Immature natural killer cell (primary cell): ENCODE data around the gene DPP9. TPM values are rescaled to one million over a fixed set of nuclear protein-coding genes. Genes with fewer than 3 reads are reported as not detected.
A peak's percentile ranks its signal among the peaks of the same experiment; 100 is the strongest.

Source experiments
- DNase-seq, 3 donors: peaks; one replicate each; pipeline ENCODE4 v3.0.0; 2022; ENCODE audit warnings: mixed read lengths in 1 of 3
- H3K27ac Mint-ChIP-seq, 6 donors: one replicate each; pipeline ENCODE4 v1.8.0; 2020; ENCODE audit warnings: mixed read lengths in 6 of 6, mild to moderate bottlenecking in 5 of 6, inconsistent platforms in 4 of 6, moderate library complexity in 3 of 6
- H3K27me3 Mint-ChIP-seq, 3 donors: one replicate each; pipeline ENCODE4 v1.8.0; 2020 to 2021; ENCODE audit warnings: low read depth in 3 of 3, mild to moderate bottlenecking in 3 of 3, mixed read lengths in 3 of 3, moderate library complexity in 3 of 3, inconsistent platforms in 1 of 3
- H3K36me3 Mint-ChIP-seq, 3 donors: one replicate each; pipeline ENCODE4 v1.8.0; 2020; ENCODE audit warnings: mixed read lengths in 3 of 3, inconsistent platforms in 2 of 3, mild to moderate bottlenecking in 2 of 3
- H3K4me1 Mint-ChIP-seq, 2 donors: one replicate each; pipeline ENCODE4 v1.8.0; 2020; ENCODE audit warnings: inconsistent platforms in 2 of 2, mild to moderate bottlenecking in 2 of 2, mixed read lengths in 2 of 2, moderate library complexity in 1 of 2
- H3K4me3 Mint-ChIP-seq, 5 donors: one replicate each; pipeline ENCODE4 v1.8.0; 2020; ENCODE audit warnings: mild to moderate bottlenecking in 5 of 5, mixed read lengths in 5 of 5, inconsistent platforms in 3 of 5, moderate library complexity in 3 of 5
- H3K9me3 Mint-ChIP-seq, 6 donors: one replicate each; pipeline ENCODE4 v1.8.0; 2020; ENCODE audit warnings: mild to moderate bottlenecking in 6 of 6, mixed read lengths in 6 of 6, inconsistent platforms in 4 of 6, moderate library complexity in 3 of 6
- polyA plus RNA-seq, 3 donors: library from polyadenylated mRNA; unstranded; fragments of 300-500 nt; fragmentation: Illumina TruSeq; gene quantifications; one replicate each; pipeline ENCODE4 v1.2.3, GENCODE V29; 2021

DPP9 gene
- polyA plus RNA-seq, 3 donors from 2014 or later, result 17.8 to 81.6 (median 25.0) TPM

- no peak for DNase-seq
- peaks cover 2 to 5% of the 10 kb centered on the region in 2 donors for H3K4me1 Mint-ChIP-seq
- no peaks in the 10 kb centered on the region for H3K9me3 Mint-ChIP-seq
- H3K36me3 Mint-ChIP-seq, result peaks cover 0 to 4% (median 0%) of the 10 kb centered on the region in 3 donors
- peaks cover 0 to 1% (median 0%) of the 10 kb centered on the region in 3 donors for H3K27me3 Mint-ChIP-seq
- no peak overlapping the region for H3K27ac Mint-ChIP-seq
- no peak overlapping the region for H3K4me3 Mint-ChIP-seq
Measured at GRCh38 chr19:4647676-4648644, 75.7 kb downstream of the DPP9 start.

- no peaks in the 10 kb centered on the region for H3K27me3 Mint-ChIP-seq
- no peak for DNase-seq
- H3K36me3 Mint-ChIP-seq, result peaks cover 0 to 4% (median 0%) of the 10 kb centered on the region in 3 donors
- no peak overlapping the region for H3K27ac Mint-ChIP-seq
- H3K4me1 Mint-ChIP-seq, result peaks cover 0 to 5% of the 10 kb centered on the region in 2 donors
- H3K9me3 Mint-ChIP-seq, result no peaks in the 10 kb centered on the region
- H3K4me3 Mint-ChIP-seq, result no peak overlapping the region
Measured at GRCh38 chr19:4645718-4646117, 77.9 kb downstream of the DPP9 start.

- Mint-ChIP-seq H3K4me1 (peaks cover 14 to 16% of the 10 kb centered on the region in 2 donors), H3K9me3 (no peaks in the 10 kb centered on the region), H3K27ac (no peak overlapping the region), H3K36me3 (peaks cover 0 to 4% (median 0%) of the 10 kb centered on the region in 3 donors), H3K27me3 (peaks cover 2 to 8% (median 4%) of the 10 kb centered on the region in 3 donors), H3K4me3 (no peak overlapping the region)
- no peak for DNase-seq
Measured at GRCh38 chr19:4642625-4643024, 81.0 kb downstream of the DPP9 start.

- H3K27ac Mint-ChIP-seq, result peak overlapping the region in 1 of 6 donors; percentile 11
- H3K4me3 Mint-ChIP-seq, result peak overlapping the region in 4 of 5 donors; percentile 24 to 50 (median 35)
- H3K27me3 Mint-ChIP-seq, result peaks cover 2 to 8% (median 4%) of the 10 kb centered on the region in 3 donors
- no peaks in the 10 kb centered on the region for H3K36me3 Mint-ChIP-seq
- no peak for DNase-seq
- no peaks in the 10 kb centered on the region for H3K9me3 Mint-ChIP-seq
- H3K4me1 Mint-ChIP-seq, result peaks cover 16 to 17% of the 10 kb centered on the region in 2 donors
Measured at GRCh38 chr19:4641132-4641531, 82.5 kb downstream of the DPP9 start.

- DNase-seq, result no peak
- H3K36me3 Mint-ChIP-seq, result no peaks in the 10 kb centered on the region
- peaks cover 2 to 8% (median 6%) of the 10 kb centered on the region in 3 donors for H3K27me3 Mint-ChIP-seq
Measured at GRCh38 chr19:4640247-4641000, 83.2 kb downstream of the DPP9 start.

GRCh38 chr19:4639531-4640246 lies 84.0 kb downstream of the DPP9 start:
- H3K27ac Mint-ChIP-seq, result peak overlapping the region; percentile 77 to 97 (median 90)
- peaks cover 16 to 22% of the 10 kb centered on the region in 2 donors for H3K4me1 Mint-ChIP-seq
- no peaks in the 10 kb centered on the region for H3K9me3 Mint-ChIP-seq
- H3K4me3 Mint-ChIP-seq, result peak overlapping the region; percentile 93 to 99 (median 97)
- DNase-seq, result no peak
- no peaks in the 10 kb centered on the region for H3K36me3 Mint-ChIP-seq
- peaks cover 2 to 8% (median 6%) of the 10 kb centered on the region in 3 donors for H3K27me3 Mint-ChIP-seq

More at GRCh38 chr19:4640247-4641000, 83.2 kb downstream of the DPP9 start:
- peaks cover 16 to 20% of the 10 kb centered on the region in 2 donors for H3K4me1 Mint-ChIP-seq
- peak overlapping the region; percentile 93 to 99 (median 97) for H3K4me3 Mint-ChIP-seq
- no peaks in the 10 kb centered on the region for H3K9me3 Mint-ChIP-seq
- H3K27ac Mint-ChIP-seq, result peak overlapping the region in 2 of 6 donors; percentile 57 to 58

GRCh38 chr19:4638828-4639530 lies 84.7 kb downstream of the DPP9 start, which contains the start of gene TNFAIP8L1:
Gene TNFAIP8L1, plus strand, starts transcription at chr19:4639516. Its CDS starts 12,354 bp downstream, at chr19:4651870.
- H3K4me3 Mint-ChIP-seq, result peak within 1 kb of the TSS; percentile 93 to 99 (median 97)
- H3K9me3 Mint-ChIP-seq, result no peaks in the 10 kb centered on the region
- peak within 1 kb of the TSS; percentile 94 to 99 (median 98) for H3K27ac Mint-ChIP-seq
- peaks cover 16 to 22% of the 10 kb centered on the region in 2 donors for H3K4me1 Mint-ChIP-seq
- H3K36me3 Mint-ChIP-seq, result no peaks in the 10 kb centered on the region
- H3K27me3 Mint-ChIP-seq, result peaks cover 2 to 8% (median 6%) of the 10 kb centered on the region in 3 donors
- DNase-seq, result peak; percentile 99

- H3K9me3 Mint-ChIP-seq, result no peaks in the 10 kb centered on the region
- no peak for DNase-seq
- H3K27ac Mint-ChIP-seq, result peak overlapping the region; percentile 36 to 99 (median 89)
- H3K4me3 Mint-ChIP-seq, result peak overlapping the region in 4 of 5 donors; percentile 39 to 92 (median 90)
- no peaks in the 10 kb centered on the region for H3K36me3 Mint-ChIP-seq
- peaks cover 2 to 8% (median 6%) of the 10 kb centered on the region in 3 donors for H3K27me3 Mint-ChIP-seq
- H3K4me1 Mint-ChIP-seq, result peaks cover 21 to 26% of the 10 kb centered on the region in 2 donors
Measured at GRCh38 chr19:4638317-4638716, 85.3 kb downstream of the DPP9 start.

GRCh38 chr19:4636761-4637160 lies 86.9 kb downstream of the DPP9 start:
- Mint-ChIP-seq H3K4me1 (peaks cover 25 to 28% of the 10 kb centered on the region in 2 donors), H3K9me3 (no peaks in the 10 kb centered on the region), H3K4me3 (peak overlapping the region in 4 of 5 donors; percentile 6 to 66 (median 58)), H3K36me3 (no peaks in the 10 kb centered on the region), H3K27me3 (peaks cover 2 to 8% (median 6%) of the 10 kb centered on the region in 3 donors), H3K27ac (peak overlapping the region in 2 of 6 donors; percentile 55 to 71)
- no peak for DNase-seq

GRCh38 chr19:4636151-4636717 lies 87.4 kb downstream of the DPP9 start:
- H3K9me3 Mint-ChIP-seq, result no peaks in the 10 kb centered on the region
- H3K36me3 Mint-ChIP-seq, result no peaks in the 10 kb centered on the region
- peaks cover 2 to 8% (median 6%) of the 10 kb centered on the region in 3 donors for H3K27me3 Mint-ChIP-seq
- H3K27ac Mint-ChIP-seq, result peak overlapping the region in 2 of 6 donors; percentile 55 to 71
- peak; percentile 69 to 76 (median 76) for DNase-seq
- peak overlapping the region; percentile 48 to 74 (median 72) for H3K4me3 Mint-ChIP-seq
- H3K4me1 Mint-ChIP-seq, result peaks cover 25 to 28% of the 10 kb centered on the region in 2 donors

GRCh38 chr19:4635754-4636116 lies 87.9 kb downstream of the DPP9 start:
- no peak for DNase-seq
- H3K27me3 Mint-ChIP-seq, result peaks cover 2 to 8% (median 7%) of the 10 kb centered on the region in 3 donors
- H3K4me3 Mint-ChIP-seq, result peak overlapping the region; percentile 48 to 74 (median 72)
- no peaks in the 10 kb centered on the region for H3K9me3 Mint-ChIP-seq
- H3K27ac Mint-ChIP-seq, result no peak overlapping the region
- H3K4me1 Mint-ChIP-seq, result peaks cover 24 to 28% of the 10 kb centered on the region in 2 donors
- H3K36me3 Mint-ChIP-seq, result no peaks in the 10 kb centered on the region
